Measurements from ENCODE around the gene ATP2B3. TPM values are rescaled to one million over a fixed set of nuclear protein-coding genes. Genes with fewer than 3 reads are reported as not detected.

Gene ATP2B3
- total RNA-seq, 2 donors from 2014 or later = not detected

DNA sequence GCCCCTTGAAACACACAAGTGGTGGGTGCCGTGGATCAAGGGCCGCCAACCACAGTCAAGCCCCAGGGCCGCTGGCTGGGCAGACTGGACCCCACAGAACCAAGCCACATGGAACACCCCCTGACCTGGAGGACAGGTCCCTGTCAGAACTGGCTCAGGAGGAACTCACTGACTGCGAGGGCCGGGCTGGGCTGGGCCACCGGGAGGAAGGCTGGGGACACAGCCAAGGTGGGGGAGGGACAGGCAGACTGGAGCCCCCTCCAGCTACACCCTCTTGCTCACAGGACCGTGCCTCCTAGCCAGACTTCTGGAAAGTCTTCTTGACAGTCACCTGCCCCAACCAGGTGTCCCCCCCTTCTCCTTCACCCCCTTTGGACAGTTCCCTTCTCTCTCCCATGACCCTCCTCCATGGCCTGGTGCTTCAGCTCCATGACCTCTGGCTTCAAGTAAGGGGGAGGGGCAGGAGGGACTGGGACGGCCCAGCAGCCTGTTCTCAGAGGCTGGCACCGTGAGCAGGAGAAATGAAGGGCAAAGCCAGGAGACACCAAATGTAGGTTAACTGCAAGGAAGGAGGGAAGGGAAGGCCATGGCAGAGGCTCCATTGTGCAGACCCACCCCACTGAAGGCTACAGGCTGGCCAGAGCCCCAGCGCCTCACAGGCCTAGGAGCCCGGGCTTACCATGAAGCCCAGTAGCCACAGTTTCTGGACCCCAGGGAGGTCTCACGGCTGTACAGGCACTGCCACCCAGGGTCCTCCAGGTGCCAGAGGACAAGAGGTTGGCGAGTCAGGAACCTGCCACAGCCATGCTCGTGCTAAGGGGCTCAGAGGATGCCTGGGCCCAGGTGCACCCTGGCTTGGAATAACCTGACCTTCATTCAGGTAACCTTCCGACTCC, 107.0 kb downstream of the ATP2B3 start:
- H3K9me3 ChIP-seq = no peaks in the 10 kb centered on the region
- H3K4me3 ChIP-seq = no peak overlapping the region
- TF ChIP-seq, protein P1, sequence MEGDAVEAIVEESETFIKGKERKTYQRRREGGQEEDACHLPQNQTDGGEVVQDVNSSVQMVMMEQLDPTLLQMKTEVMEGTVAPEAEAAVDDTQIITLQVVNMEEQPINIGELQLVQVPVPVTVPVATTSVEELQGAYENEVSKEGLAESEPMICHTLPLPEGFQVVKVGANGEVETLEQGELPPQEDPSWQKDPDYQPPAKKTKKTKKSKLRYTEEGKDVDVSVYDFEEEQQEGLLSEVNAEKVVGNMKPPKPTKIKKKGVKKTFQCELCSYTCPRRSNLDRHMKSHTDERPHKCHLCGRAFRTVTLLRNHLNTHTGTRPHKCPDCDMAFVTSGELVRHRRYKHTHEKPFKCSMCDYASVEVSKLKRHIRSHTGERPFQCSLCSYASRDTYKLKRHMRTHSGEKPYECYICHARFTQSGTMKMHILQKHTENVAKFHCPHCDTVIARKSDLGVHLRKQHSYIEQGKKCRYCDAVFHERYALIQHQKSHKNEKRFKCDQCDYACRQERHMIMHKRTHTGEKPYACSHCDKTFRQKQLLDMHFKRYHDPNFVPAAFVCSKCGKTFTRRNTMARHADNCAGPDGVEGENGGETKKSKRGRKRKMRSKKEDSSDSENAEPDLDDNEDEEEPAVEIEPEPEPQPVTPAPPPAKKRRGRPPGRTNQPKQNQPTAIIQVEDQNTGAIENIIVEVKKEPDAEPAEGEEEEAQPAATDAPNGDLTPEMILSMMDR (IDR thresholded peaks at IDR 0.05) = no peak
- no peaks in the 10 kb centered on the region for H3K36me3 ChIP-seq
- H3K27me3 ChIP-seq = no peaks in the 10 kb centered on the region
- H3K27ac ChIP-seq = no peak overlapping the region
- H3K4me1 ChIP-seq = no peaks in the 10 kb centered on the region
- no peak for DNase-seq (ENCODE audit: low spot score)

DNA sequence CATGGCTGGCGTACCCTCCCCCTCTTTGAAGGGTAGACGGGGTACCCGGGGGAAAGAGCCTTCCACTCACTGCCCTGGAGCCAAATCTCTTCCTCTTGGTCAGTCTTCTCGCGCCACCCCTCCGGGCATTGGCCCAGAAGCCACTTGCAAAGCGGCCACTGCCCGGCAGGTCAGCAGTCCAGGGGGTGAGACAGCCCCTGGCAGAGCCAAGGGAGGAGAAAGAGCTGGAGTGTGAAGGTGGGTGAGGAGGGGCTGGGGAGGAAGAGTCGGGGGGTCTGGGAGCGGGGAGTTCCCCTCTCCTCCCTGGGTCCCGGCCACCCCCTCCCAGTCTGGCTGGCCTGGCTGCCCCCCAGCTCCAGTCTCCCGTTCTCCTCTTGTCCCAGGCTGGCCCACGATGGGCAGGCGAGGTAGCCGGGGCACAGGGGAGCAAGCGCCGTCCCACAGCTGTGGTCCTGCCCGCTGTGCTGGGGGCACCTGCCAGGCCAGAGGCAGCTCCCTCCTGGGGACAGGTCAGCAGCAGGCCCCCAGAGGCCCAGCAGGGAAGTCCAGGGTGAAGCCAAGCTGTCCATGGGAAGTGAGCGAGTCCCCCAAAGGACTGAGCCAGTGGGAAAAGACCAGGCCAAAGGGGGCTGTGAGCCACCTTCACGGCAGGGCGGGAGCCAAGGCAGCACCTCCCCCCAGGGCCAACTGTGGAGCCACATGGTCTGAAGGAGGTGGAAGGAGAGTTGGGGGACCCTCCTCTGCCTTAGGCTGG, 108.0 kb downstream of the ATP2B3 start:
- H3K4me1 ChIP-seq = no peaks in the 10 kb centered on the region
- H3K27ac ChIP-seq = no peak overlapping the region
- H3K9me3 ChIP-seq = no peaks in the 10 kb centered on the region
- TF ChIP-seq, protein P1 (IDR thresholded peaks at IDR 0.05) = no peak
- DNase-seq (ENCODE audit: low spot score) = no peak
- H3K27me3 ChIP-seq = no peaks in the 10 kb centered on the region
- no peaks in the 10 kb centered on the region for H3K36me3 ChIP-seq
- no peak overlapping the region for H3K4me3 ChIP-seq

DNA sequence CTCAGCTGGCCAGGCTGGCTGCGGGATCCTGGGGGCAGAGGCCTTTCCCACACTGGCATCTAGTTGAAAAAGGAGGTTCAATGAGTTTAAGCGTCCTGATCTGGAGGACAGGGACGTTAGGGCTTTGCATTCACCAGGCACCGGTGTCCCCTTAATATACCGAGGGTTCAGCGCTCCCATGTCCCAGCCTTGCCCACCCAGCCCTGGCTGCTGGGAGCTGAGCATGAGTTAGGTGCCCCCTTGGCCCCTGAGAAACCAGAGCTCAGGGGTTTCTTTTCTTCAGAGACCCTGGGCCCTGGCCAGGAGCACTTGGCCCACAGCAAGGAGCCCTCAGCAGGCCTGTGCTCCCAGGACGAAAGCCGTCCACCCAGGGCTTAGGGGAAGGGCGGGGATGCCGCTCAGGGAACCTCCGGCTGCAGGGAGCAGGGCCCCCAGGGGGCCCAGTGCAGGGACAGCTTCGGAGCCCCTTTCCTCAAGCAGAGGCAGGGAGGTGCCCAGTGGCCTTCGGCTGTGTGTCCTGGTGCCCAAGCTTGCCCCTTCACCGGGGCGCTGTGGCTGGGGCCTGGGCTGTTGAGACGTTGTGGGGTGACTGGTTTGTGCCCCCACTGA, 108.7 kb downstream of the ATP2B3 start:
- Histone ChIP-seq H3K27ac (no peak overlapping the region), H3K9me3 (peaks cover 0 to 3% of the 10 kb centered on the region in 2 donors), H3K36me3 (no peaks in the 10 kb centered on the region), H3K27me3 (no peaks in the 10 kb centered on the region), H3K4me3 (no peak overlapping the region), H3K4me1 (no peaks in the 10 kb centered on the region)
- DNase-seq (ENCODE audit: low spot score) = no peak
- TF ChIP-seq, protein P1 (IDR thresholded peaks at IDR 0.05) = no peak

DNA sequence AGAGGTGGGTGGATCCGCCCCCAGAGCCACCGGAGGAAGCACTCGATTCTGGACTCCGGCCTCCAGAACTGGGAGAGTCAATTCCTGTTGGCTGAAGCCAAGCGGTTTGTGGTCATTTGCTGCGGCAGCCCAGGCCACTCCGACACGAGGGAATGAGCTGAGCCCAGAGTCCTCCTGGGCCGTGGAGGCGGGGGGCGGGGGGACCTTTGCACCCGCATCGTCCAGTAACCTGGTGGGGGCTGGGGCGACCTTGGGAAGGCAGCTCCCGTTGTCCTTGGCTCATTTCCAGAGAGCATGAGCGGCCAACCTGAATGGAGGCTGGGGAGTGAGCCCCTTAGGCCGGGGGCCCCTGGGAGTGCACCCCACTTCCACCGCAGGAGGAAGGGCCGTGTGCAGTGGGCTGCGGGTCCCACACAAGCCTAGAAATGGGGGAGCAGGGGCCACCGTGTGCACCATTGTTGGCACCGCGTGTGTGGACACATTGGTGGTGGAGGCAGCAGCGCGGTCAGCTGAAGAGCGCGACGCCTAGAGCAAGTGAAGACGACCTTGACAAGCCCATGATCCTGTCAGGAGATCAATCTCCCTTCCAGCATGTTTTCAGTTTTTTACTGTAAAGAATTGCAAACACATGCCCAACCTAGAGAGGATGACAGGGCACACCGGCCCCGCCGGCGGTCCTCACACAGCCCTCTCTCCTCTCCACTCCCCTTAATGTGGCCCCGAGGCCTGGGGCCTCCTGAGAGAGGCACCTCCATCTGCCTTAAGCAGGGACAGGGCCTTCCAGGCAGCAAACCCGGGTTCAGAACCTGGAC, 109.6 kb downstream of the ATP2B3 start:
- Histone ChIP-seq H3K27ac (no peak overlapping the region), H3K4me1 (no peaks in the 10 kb centered on the region), H3K4me3 (no peak overlapping the region), H3K27me3 (no peaks in the 10 kb centered on the region), H3K36me3 (no peaks in the 10 kb centered on the region), H3K9me3 (peaks cover 0 to 10% of the 10 kb centered on the region in 2 donors)
- no peak for DNase-seq (ENCODE audit: low spot score)
- TF ChIP-seq, protein P1 (IDR thresholded peaks at IDR 0.05) = no peak

DNA sequence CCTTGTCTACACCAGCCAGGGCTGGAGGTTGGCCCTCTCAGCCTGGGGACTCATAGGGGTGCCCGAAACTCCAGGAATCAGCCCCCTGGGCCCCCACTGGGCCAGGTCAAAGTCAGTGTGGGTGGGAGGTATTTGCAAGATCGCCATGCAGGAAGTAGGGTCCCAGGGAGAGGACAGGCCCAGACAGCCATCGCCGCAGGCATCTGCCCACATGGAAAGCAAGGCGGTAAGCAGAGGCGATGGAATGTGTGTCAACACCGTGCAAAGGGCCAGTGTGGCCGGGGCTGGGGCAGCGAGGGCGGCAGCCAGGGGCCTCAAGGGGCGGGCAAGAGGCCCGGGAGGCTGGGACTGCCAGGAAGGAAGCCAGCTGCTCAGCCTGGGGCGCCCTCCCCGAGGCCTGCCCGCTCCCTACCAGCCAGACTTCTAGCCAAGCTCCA, 110.3 kb downstream of the ATP2B3 start:
- Histone ChIP-seq H3K27me3 (no peaks in the 10 kb centered on the region), H3K27ac (no peak overlapping the region), H3K4me3 (no peak overlapping the region), H3K9me3 (peaks cover 0 to 10% of the 10 kb centered on the region in 2 donors), H3K36me3 (no peaks in the 10 kb centered on the region), H3K4me1 (no peaks in the 10 kb centered on the region)
- no peak for DNase-seq (ENCODE audit: low spot score)
- TF ChIP-seq, protein P1 (IDR thresholded peaks at IDR 0.05) = no peak
